ENCODE measurements around the gene INSR.

- TF ChIP-seq, protein P1, sequence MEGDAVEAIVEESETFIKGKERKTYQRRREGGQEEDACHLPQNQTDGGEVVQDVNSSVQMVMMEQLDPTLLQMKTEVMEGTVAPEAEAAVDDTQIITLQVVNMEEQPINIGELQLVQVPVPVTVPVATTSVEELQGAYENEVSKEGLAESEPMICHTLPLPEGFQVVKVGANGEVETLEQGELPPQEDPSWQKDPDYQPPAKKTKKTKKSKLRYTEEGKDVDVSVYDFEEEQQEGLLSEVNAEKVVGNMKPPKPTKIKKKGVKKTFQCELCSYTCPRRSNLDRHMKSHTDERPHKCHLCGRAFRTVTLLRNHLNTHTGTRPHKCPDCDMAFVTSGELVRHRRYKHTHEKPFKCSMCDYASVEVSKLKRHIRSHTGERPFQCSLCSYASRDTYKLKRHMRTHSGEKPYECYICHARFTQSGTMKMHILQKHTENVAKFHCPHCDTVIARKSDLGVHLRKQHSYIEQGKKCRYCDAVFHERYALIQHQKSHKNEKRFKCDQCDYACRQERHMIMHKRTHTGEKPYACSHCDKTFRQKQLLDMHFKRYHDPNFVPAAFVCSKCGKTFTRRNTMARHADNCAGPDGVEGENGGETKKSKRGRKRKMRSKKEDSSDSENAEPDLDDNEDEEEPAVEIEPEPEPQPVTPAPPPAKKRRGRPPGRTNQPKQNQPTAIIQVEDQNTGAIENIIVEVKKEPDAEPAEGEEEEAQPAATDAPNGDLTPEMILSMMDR (IDR thresholded peaks at IDR 0.05; ENCODE audit: low read depth, low read length) = no peak
- TF ChIP-seq EZH2phosphoT487 (IDR thresholded peaks at IDR 0.05; ENCODE audit: low read depth) = no peak
These were observed 39.2 kb upstream of the INSR start for GRCh38 chr19:7333198-7334118.
